Endothelial cell of umbilical vein (primary cell): ENCODE results near the gene DIO3.

Experiments used
- CTCF ChIP-seq, 2 donors: IDR thresholded peaks; 1 replicate in 1 of 2; 2 replicates in 1 of 2; pipeline ENCODE4 v1.5.1; 2011; ENCODE audit warnings: low read length in 2 of 2, mild to moderate bottlenecking in 2 of 2, moderate library complexity in 2 of 2, control low read depth in 1 of 2, inconsistent platforms in 1 of 2, low read depth in 1 of 2; ENCODE audit not compliant: insufficient read depth in 1 of 2; ENCODE audit errors: extremely low read depth in 1 of 2
- EZH2 ChIP-seq: IDR thresholded peaks from 2 replicates; pipeline ENCODE4 v1.6.1; 2012; ENCODE audit warnings: borderline replicate concordance, low read depth, mild to moderate bottlenecking, moderate library complexity, low read length, inconsistent platforms; ENCODE audit not compliant: severe bottlenecking
- FOS ChIP-seq: IDR thresholded peaks from 2 replicates; pipeline ENCODE4 v1.6.1; 2011; ENCODE audit warnings: mild to moderate bottlenecking, low read length, moderate library complexity, borderline replicate concordance; ENCODE audit not compliant: insufficient read depth
- JUN ChIP-seq: IDR thresholded peaks from 2 replicates; pipeline ENCODE4 v1.6.1; 2011; ENCODE audit warnings: borderline replicate concordance, low read depth; ENCODE audit not compliant: insufficient read length, insufficient read depth
- MAX ChIP-seq: IDR thresholded peaks from 2 replicates; pipeline ENCODE4 v1.6.1; 2011; ENCODE audit not compliant: insufficient read depth, insufficient read length
- MYC ChIP-seq: IDR thresholded peaks from one replicate; pipeline ENCODE4 v1.6.1; 2011; ENCODE audit warnings: mild to moderate bottlenecking, low read depth, low read length
- POLR2A ChIP-seq: IDR thresholded peaks from 2 replicates; pipeline ENCODE4 v1.6.1; 2012; ENCODE audit warnings: low read depth, mild to moderate bottlenecking, control low read depth, low read length
- POLR2AphosphoS5 ChIP-seq: IDR thresholded peaks from 2 replicates; pipeline ENCODE4 v1.6.1; 2012; ENCODE audit warnings: low read depth, mild to moderate bottlenecking, control low read depth, low read length, moderate library complexity; ENCODE audit not compliant: insufficient read depth

- TF ChIP-seq CTCF (IDR thresholded peaks at IDR 0.05; ENCODE audit: extremely low read depth in 1 of 2, insufficient read depth in 1 of 2, low read depth in 1 of 2, low read length in 2 of 2), result no peak
- no peak for TF ChIP-seq JUN
- no peak for TF ChIP-seq POLR2A
- no peak for TF ChIP-seq POLR2AphosphoS5
- TF ChIP-seq MAX, result no peak
- no peak for TF ChIP-seq EZH2
- TF ChIP-seq MYC, result no peak
- TF ChIP-seq FOS, result no peak
These were observed 2.0 kb downstream of the DIO3 start for GRCh38 chr14:101563352-101563653.
